ENCODE measurements around the gene CADPS. TPM values are rescaled to one million over a fixed set of nuclear protein-coding genes. Genes with fewer than 3 reads are reported as not detected.

Gene CADPS
- total RNA-seq = under 0.01 TPM

DNA sequence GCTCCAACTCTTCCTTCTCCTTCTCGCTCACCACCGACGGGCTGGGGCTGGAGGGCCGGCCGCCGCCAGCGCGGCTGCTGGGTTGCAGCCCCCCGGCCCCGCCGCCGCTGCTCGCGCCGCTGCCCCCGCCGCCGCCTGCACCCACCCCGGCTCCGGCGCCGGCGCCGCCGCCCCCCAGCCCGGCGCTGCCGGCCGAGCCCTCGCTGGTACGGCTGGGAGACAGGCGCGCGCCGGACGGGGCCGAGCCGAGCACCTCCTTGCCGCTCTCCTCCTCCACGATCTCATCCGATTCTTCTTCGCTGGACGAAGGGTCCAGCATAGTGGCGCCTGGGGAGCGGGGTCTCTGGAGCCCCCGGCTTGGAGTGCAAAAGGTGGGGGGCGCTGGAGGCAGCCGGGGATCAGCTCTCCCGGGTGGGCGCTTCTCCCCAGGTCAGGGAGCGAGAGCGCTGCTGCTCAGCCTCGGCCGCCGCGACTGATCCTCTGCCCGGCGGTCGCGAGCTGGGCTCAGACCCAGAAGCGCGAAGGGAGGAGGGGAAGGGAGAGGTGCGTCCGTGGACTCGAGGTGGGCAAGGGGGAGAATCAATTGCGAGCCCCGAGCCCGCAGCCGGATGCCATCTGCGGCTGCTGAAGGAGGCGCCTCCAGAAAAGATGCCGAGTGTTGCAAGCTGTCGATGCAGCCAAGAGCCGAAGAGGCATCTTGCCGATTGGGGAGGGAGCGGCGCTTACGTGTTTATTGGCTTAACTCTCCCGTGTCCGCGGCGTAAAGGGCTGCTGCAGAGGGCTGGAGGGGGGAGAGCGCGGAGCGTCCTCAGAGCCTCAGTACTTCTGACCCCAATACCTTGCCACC, at the start of gene CADPS:
Gene CADPS, minus strand, starts transcription at position 706 of the 847 bp plus-strand sequence. Its CDS starts 387 bp downstream, at position 319.
- Histone ChIP-seq H3K4me3 (ENCODE audit: low read length) (no peak within 1 kb of the TSS), H3K4me1 (ENCODE audit: insufficient read depth, low read length) (no peaks in the 10 kb centered on the region), H3K9me3 (ENCODE audit: low read depth, low read length) (no peaks in the 10 kb centered on the region), H3K27me3 (ENCODE audit: insufficient read depth, low read length) (peaks cover 53% of the 10 kb centered on the region)

DNA sequence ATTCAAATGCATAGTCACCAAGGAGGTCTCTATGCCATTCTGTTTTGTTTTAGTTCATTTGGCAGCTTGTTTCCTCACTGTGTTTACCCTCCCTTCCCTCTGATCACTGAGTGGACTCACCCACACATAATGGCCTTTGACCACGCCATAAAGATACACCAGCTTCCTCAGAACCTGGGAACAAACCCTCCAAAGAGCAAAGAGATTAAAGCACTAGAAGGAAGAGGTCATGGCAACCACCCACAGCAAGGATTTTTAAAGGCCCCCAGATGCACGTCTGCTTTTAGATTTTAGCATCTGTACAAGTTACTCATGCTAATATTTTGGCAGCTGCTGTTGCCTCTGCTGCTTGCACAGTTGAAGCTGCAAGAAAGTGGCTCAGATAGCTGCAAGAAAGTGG, 47.9 kb upstream of the CADPS start:
- H3K4me1 ChIP-seq (ENCODE audit: insufficient read depth, low read length) = no peaks in the 10 kb centered on the region
- H3K9me3 ChIP-seq (ENCODE audit: low read depth, low read length) = no peaks in the 10 kb centered on the region
- H3K4me3 ChIP-seq (ENCODE audit: low read length) = no peak overlapping the region
- H3K27me3 ChIP-seq (ENCODE audit: insufficient read depth, low read length) = no peaks in the 10 kb centered on the region

DNA sequence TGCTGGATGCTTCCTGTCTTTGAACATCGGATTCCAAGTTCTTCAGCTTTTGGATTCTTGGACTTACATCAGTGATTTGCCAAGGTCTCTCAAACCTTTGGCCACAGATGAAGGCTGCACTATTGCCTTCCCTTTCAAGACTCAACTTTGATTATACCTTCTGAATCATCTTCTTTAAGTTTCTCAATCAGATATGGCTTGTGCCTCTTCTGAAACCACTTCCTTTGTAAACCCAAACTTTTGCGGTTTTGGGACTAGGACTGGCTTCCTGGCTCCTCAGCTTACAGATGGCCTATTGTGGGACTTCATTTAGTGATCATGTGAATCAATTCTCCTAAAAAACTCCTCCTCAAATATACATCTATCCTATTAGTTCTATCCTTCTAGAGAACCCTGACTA, 47.1 kb upstream of the CADPS start:
- H3K9me3 ChIP-seq (ENCODE audit: low read depth, low read length) = no peaks in the 10 kb centered on the region
- H3K4me1 ChIP-seq (ENCODE audit: insufficient read depth, low read length) = no peaks in the 10 kb centered on the region
- no peaks in the 10 kb centered on the region for H3K27me3 ChIP-seq (ENCODE audit: insufficient read depth, low read length)
- H3K4me3 ChIP-seq (ENCODE audit: low read length) = no peak overlapping the region

DNA sequence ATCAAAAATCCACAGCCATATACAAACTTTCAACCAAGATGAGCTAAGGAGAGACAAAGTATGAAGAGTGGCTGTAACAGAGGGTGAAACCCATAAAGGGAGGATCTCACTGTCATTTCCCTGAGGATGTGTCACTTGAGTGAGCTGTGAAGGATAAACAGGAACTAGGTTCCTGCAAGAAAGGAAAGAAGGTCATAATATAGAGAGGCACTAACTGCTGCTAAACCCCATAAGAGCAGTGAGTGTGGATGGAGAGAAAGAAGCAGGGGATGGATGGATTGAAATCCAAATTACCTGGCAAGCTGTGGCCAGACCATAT, 45.2 kb upstream of the CADPS start:
- no peaks in the 10 kb centered on the region for H3K4me1 ChIP-seq (ENCODE audit: insufficient read depth, low read length)
- H3K9me3 ChIP-seq (ENCODE audit: low read depth, low read length) = no peaks in the 10 kb centered on the region
- H3K4me3 ChIP-seq (ENCODE audit: low read length) = no peak overlapping the region
- no peaks in the 10 kb centered on the region for H3K27me3 ChIP-seq (ENCODE audit: insufficient read depth, low read length)

- Histone ChIP-seq H3K4me1 (ENCODE audit: insufficient read depth, low read length) (no peaks in the 10 kb centered on the region), H3K9me3 (ENCODE audit: low read depth, low read length) (no peaks in the 10 kb centered on the region), H3K4me3 (ENCODE audit: low read length) (no peak overlapping the region), H3K27me3 (ENCODE audit: insufficient read depth, low read length) (no peaks in the 10 kb centered on the region)
Measured at GRCh38 chr3:62919784-62920465, 44.7 kb upstream of the CADPS start.

GRCh38 chr3:62918777-62919176, 43.6 kb upstream of the CADPS start:
- Histone ChIP-seq H3K27me3 (ENCODE audit: insufficient read depth, low read length) (no peaks in the 10 kb centered on the region), H3K9me3 (ENCODE audit: low read depth, low read length) (no peaks in the 10 kb centered on the region), H3K4me1 (ENCODE audit: insufficient read depth, low read length) (no peaks in the 10 kb centered on the region), H3K4me3 (ENCODE audit: low read length) (no peak overlapping the region)

- Histone ChIP-seq H3K4me3 (ENCODE audit: low read length) (no peak overlapping the region), H3K4me1 (ENCODE audit: insufficient read depth, low read length) (no peaks in the 10 kb centered on the region), H3K27me3 (ENCODE audit: insufficient read depth, low read length) (no peaks in the 10 kb centered on the region), H3K9me3 (ENCODE audit: low read depth, low read length) (no peaks in the 10 kb centered on the region)
Measured at GRCh38 chr3:62918131-62918530, 42.9 kb upstream of the CADPS start.

- no peaks in the 10 kb centered on the region for H3K9me3 ChIP-seq (ENCODE audit: low read depth, low read length)
- no peaks in the 10 kb centered on the region for H3K27me3 ChIP-seq (ENCODE audit: insufficient read depth, low read length)
- H3K4me3 ChIP-seq (ENCODE audit: low read length) = no peak overlapping the region
- H3K4me1 ChIP-seq (ENCODE audit: insufficient read depth, low read length) = no peaks in the 10 kb centered on the region
Measured at GRCh38 chr3:62911526-62911925, 36.3 kb upstream of the CADPS start.

DNA sequence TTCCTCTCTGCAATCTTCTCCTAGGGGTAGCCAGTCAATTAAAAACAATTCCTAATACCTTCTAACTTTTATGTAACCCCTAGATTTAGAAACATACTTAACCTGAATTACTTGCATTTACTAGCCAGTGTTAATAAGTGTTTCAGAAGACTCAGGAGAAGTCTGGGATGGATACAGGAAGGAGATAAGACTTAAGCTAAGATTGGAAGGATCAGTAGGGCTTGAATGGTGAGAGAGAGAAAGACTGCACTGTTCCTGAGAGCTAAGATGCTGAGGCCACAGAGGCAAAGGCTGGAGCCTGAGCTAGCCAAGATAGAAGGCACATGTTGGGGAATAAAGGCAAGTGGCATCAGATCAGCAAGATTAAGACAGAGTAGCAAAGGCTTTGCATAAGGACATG, 30.1 kb upstream of the CADPS start:
- Histone ChIP-seq H3K27me3 (ENCODE audit: insufficient read depth, low read length) (no peaks in the 10 kb centered on the region), H3K4me1 (ENCODE audit: insufficient read depth, low read length) (no peaks in the 10 kb centered on the region), H3K9me3 (ENCODE audit: low read depth, low read length) (no peaks in the 10 kb centered on the region), H3K4me3 (ENCODE audit: low read length) (no peak overlapping the region)

DNA sequence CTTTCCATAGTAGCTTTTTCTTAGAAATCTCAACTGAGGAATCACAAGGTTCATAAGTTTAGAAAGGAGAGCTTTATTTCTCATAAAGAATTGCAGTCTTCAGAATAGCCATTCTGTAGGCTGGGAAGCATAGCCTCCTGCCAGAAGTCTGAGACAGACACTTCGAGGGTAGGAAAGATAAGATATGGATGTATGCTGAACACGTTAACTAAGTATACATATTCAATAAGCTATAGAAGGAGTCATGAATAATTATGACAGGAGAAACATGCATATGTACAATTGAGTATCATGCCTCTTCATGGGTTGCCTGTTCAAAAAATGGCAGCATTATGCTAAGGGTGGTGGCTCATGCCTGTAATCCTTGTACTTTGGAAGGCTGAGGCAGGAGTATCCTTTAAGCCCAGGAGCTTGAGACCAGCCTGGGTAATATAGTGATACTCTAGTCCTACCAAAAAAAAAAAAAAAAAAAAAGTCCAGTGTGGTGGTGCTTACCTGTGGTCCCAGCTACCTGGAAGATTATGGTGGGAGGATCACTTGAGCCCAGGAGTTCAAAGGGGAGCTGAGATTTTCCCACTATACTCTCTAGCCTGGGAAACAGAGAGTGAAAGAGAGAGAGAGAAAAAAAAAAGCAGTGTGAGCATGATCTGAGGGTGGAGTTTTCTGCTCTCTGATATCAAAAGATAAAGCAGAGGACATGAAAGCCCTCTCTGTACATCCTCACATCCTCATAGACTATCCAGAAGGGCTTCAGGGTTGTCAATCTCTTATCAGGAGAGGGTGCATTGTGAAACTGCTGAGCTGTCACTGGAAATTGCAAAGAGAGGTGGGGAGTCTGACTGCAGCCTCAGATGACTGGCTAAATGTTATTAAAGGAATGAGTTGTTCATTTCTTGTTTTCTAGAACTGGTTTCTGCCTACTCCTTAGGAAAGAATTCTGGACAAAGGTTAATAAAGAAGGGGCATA, 23.6 kb upstream of the CADPS start:
- Histone ChIP-seq H3K4me3 (ENCODE audit: low read length) (no peak overlapping the region), H3K9me3 (ENCODE audit: low read depth, low read length) (no peaks in the 10 kb centered on the region), H3K4me1 (ENCODE audit: insufficient read depth, low read length) (no peaks in the 10 kb centered on the region), H3K27me3 (ENCODE audit: insufficient read depth, low read length) (no peaks in the 10 kb centered on the region)

- Histone ChIP-seq H3K4me3 (ENCODE audit: low read length) (no peak overlapping the region), H3K4me1 (ENCODE audit: insufficient read depth, low read length) (no peaks in the 10 kb centered on the region), H3K27me3 (ENCODE audit: insufficient read depth, low read length) (no peaks in the 10 kb centered on the region), H3K9me3 (ENCODE audit: low read depth, low read length) (no peaks in the 10 kb centered on the region)
Measured at GRCh38 chr3:62895901-62896300, 20.7 kb upstream of the CADPS start.

- Histone ChIP-seq H3K27me3 (ENCODE audit: insufficient read depth, low read length) (no peaks in the 10 kb centered on the region), H3K4me1 (ENCODE audit: insufficient read depth, low read length) (no peaks in the 10 kb centered on the region), H3K4me3 (ENCODE audit: low read length) (no peak overlapping the region), H3K9me3 (ENCODE audit: low read depth, low read length) (no peaks in the 10 kb centered on the region)
Measured at GRCh38 chr3:62892951-62893350, 17.7 kb upstream of the CADPS start.

GRCh38 chr3:62892045-62892444, 16.8 kb upstream of the CADPS start:
- Histone ChIP-seq H3K9me3 (ENCODE audit: low read depth, low read length) (no peaks in the 10 kb centered on the region), H3K27me3 (ENCODE audit: insufficient read depth, low read length) (no peaks in the 10 kb centered on the region), H3K4me1 (ENCODE audit: insufficient read depth, low read length) (no peaks in the 10 kb centered on the region), H3K4me3 (ENCODE audit: low read length) (no peak overlapping the region)

DNA sequence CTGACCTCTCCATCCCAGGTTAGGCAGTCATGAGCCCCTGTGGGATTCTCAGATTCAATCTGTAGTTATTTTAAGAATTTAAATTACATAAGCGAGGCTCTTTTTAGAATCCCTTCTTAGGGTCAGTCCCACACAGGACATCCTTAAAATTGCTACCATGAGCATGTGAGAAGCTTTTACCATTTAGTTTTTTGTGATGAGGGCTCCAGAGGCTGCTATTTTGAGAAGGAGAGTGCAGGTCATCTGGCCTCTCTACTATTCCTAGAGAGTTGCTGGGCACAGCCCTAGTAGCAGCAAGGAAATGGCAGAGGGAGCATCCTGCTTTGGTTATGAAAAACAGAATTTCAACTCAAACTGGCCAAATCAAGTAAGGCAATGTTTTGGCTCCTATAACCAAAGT, 13.6 kb upstream of the CADPS start:
- Histone ChIP-seq H3K27me3 (ENCODE audit: insufficient read depth, low read length) (no peaks in the 10 kb centered on the region), H3K4me1 (ENCODE audit: insufficient read depth, low read length) (no peaks in the 10 kb centered on the region), H3K4me3 (ENCODE audit: low read length) (no peak overlapping the region)

DNA sequence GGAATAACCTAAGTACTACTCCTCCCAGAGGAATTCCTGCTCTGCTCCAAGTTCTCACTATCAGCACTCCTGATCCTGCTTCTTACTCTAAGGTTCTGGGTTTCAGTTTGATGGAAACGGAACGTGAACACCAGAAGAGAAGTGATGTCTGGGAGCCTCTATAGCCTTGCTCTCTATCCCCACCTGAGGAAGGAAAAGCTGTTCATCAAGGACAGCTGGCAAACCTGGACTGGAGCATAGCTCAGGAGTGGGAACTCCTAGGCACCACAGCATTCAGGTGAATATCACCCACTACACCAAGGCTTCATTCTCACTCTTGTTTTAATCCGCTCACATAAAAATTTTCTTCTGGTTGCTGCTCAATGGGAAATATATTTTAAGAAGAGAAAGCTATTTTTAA, 13.0 kb upstream of the CADPS start:
- Histone ChIP-seq H3K9me3 (ENCODE audit: low read depth, low read length) (no peaks in the 10 kb centered on the region), H3K4me3 (ENCODE audit: low read length) (no peak overlapping the region), H3K4me1 (ENCODE audit: insufficient read depth, low read length) (no peaks in the 10 kb centered on the region), H3K27me3 (ENCODE audit: insufficient read depth, low read length) (no peaks in the 10 kb centered on the region)

More for the DNA sequence above, 13.6 kb upstream of the CADPS start:
- H3K9me3 ChIP-seq (ENCODE audit: low read depth, low read length) = no peaks in the 10 kb centered on the region

Measured in mononuclear cell (primary cell).